ENCODE results near the gene SOS2.

Gene SOS2

GRCh38 chr14:50148799-50149198 lies 82.6 kb downstream of the SOS2 start:
- no peak for TF ChIP-seq CTCF (conservative IDR thresholded peaks at IDR 0.05; ENCODE audit: low read length)
- no peak for TF ChIP-seq EZH2phosphoT487 (IDR thresholded peaks at IDR 0.05; ENCODE audit: borderline replicate concordance)
- no peaks in the 10 kb centered on the region for H3K27me3 ChIP-seq (ENCODE audit: insufficient read depth, low read length, poor library complexity, severe bottlenecking)
- no peaks in the 10 kb centered on the region for H4K20me1 ChIP-seq (ENCODE audit: insufficient read depth, low read length, poor library complexity, severe bottlenecking)
- H3K4me1 ChIP-seq (ENCODE audit: insufficient read depth, low read length, poor library complexity, severe bottlenecking), result no peaks in the 10 kb centered on the region
- H3K9me2 ChIP-seq (replicated peaks; ENCODE audit: low read depth, low read length), result no peaks in the 10 kb centered on the region
- H3K4me3 ChIP-seq (ENCODE audit: low read length, poor library complexity, severe bottlenecking), result no peak overlapping the region
- H3K9ac ChIP-seq (ENCODE audit: low read depth, low read length, poor library complexity, severe bottlenecking), result no peak overlapping the region
- H3K36me3 ChIP-seq (ENCODE audit: insufficient read depth, low read length), result peaks cover 4% of the 10 kb centered on the region; the same call in 1 of the 2 replicates
- H3K9me3 ChIP-seq (ENCODE audit: insufficient read depth, low read depth, low read length), result no peaks in the 10 kb centered on the region
- H3K4me2 ChIP-seq (ENCODE audit: low read depth, low read length, poor library complexity, severe bottlenecking), result no peak overlapping the region
- no peaks in the 10 kb centered on the region for H3K79me2 ChIP-seq (ENCODE audit: insufficient read depth, low read length)
- H2AFZ ChIP-seq (ENCODE audit: low read length), result no peak overlapping the region
- H3F3A ChIP-seq (ENCODE audit: low read depth), result no peaks in the 10 kb centered on the region

- Histone ChIP-seq H3K9ac (ENCODE audit: low read depth, low read length, poor library complexity, severe bottlenecking) (no peak overlapping the region), H2AFZ (ENCODE audit: low read length) (no peak overlapping the region), H3K4me3 (ENCODE audit: low read length, poor library complexity, severe bottlenecking) (no peak overlapping the region), H3K9me3 (ENCODE audit: insufficient read depth, low read depth, low read length) (no peaks in the 10 kb centered on the region), H4K20me1 (ENCODE audit: insufficient read depth, low read length, poor library complexity, severe bottlenecking) (no peaks in the 10 kb centered on the region), H3K79me2 (ENCODE audit: insufficient read depth, low read length) (no peaks in the 10 kb centered on the region), H3K4me2 (ENCODE audit: low read depth, low read length, poor library complexity, severe bottlenecking) (no peak overlapping the region), H3K36me3 (ENCODE audit: insufficient read depth, low read length) (no peaks in the 10 kb centered on the region), H3K9me2 (replicated peaks; ENCODE audit: low read depth, low read length) (no peaks in the 10 kb centered on the region), H3K4me1 (ENCODE audit: insufficient read depth, low read length, poor library complexity, severe bottlenecking) (no peaks in the 10 kb centered on the region), H3F3A (ENCODE audit: low read depth) (no peaks in the 10 kb centered on the region), H3K27me3 (ENCODE audit: insufficient read depth, low read length, poor library complexity, severe bottlenecking) (no peaks in the 10 kb centered on the region)
- TF ChIP-seq EZH2phosphoT487 (IDR thresholded peaks at IDR 0.05; ENCODE audit: borderline replicate concordance), result no peak
- no peak for TF ChIP-seq CTCF (conservative IDR thresholded peaks at IDR 0.05; ENCODE audit: low read length)
Measured at GRCh38 chr14:50139192-50139591, 92.2 kb downstream of the SOS2 start.

- H3K36me3 ChIP-seq (ENCODE audit: insufficient read depth, low read length), result peaks cover 24% of the 10 kb centered on the region
- no peaks in the 10 kb centered on the region for H3F3A ChIP-seq (ENCODE audit: low read depth)
- H3K9ac ChIP-seq (ENCODE audit: low read depth, low read length, poor library complexity, severe bottlenecking), result no peak overlapping the region
- no peaks in the 10 kb centered on the region for H4K20me1 ChIP-seq (ENCODE audit: insufficient read depth, low read length, poor library complexity, severe bottlenecking)
- H3K9me2 ChIP-seq (replicated peaks; ENCODE audit: low read depth, low read length), result no peaks in the 10 kb centered on the region
- TF ChIP-seq EZH2phosphoT487 (IDR thresholded peaks at IDR 0.05; ENCODE audit: borderline replicate concordance) (no peak), CTCF (conservative IDR thresholded peaks at IDR 0.05; ENCODE audit: low read length) (no peak)
- no peak overlapping the region for H3K4me2 ChIP-seq (ENCODE audit: low read depth, low read length, poor library complexity, severe bottlenecking)
- H2AFZ ChIP-seq (ENCODE audit: low read length), result no peak overlapping the region
- H3K27me3 ChIP-seq (ENCODE audit: insufficient read depth, low read length, poor library complexity, severe bottlenecking), result no peaks in the 10 kb centered on the region
- H3K4me3 ChIP-seq (ENCODE audit: low read length, poor library complexity, severe bottlenecking), result no peak overlapping the region
- no peaks in the 10 kb centered on the region for H3K4me1 ChIP-seq (ENCODE audit: insufficient read depth, low read length, poor library complexity, severe bottlenecking)
- H3K79me2 ChIP-seq (ENCODE audit: insufficient read depth, low read length), result no peaks in the 10 kb centered on the region
- no peaks in the 10 kb centered on the region for H3K9me3 ChIP-seq (ENCODE audit: insufficient read depth, low read depth, low read length)
Measured at GRCh38 chr14:50127802-50128201, 103.6 kb downstream of the SOS2 start.

Data from Loucy (cell line).